Measurements from ENCODE around the gene TCL1A. TPM values are rescaled to one million over a fixed set of nuclear protein-coding genes. Genes with fewer than 3 reads are reported as not detected.

TCL1A gene
- not detected in 2 replicates for polyA plus RNA-seq

GRCh38 chr14:95713596-95714371 is at the start of gene TCL1A:
TSS of gene TCL1A (minus strand) at chr14:95714125. CDS start at chr14:95714066, 59 bp downstream.

GRCh38 chr14:95685978-95686922 is 27.7 kb downstream of the TCL1A start, which contains the start of gene TCL1B:
TSS of gene TCL1B (plus strand) at chr14:95686426. CDS start at chr14:95686468, 42 bp downstream.

Other genes starting within 250 kb of the TCL1A start
- 0.97 and 1.6 TPM in 2 replicates for gene SYNE3, start 197.5 kb downstream of the TCL1A start, polyA plus RNA-seq
- gene GLRX5, start 179.1 kb downstream of the TCL1A start, polyA plus RNA-seq = 37.4 and 39.7 TPM in 2 replicates
- not detected in 2 replicates for gene TCL1B, start 27.7 kb downstream of the TCL1A start, polyA plus RNA-seq
- gene TUNAR, start 162.7 kb upstream of the TCL1A start, polyA plus RNA-seq = 1.2 TPM in 2 replicates